Cardiac muscle cell (in vitro differentiated cells and primary cell): ENCODE data around the gene SRMS. TPM values are rescaled to one million over a fixed set of nuclear protein-coding genes. Genes with fewer than 3 reads are reported as not detected.

Experiments
- DNase-seq, 2 donors: peaks; one replicate each; pipeline versions ENCODE4 v3.0.0 to v3.0.0-alpha.2; 2010 to 2017; ENCODE audit warnings: low read depth in 1 of 2, low spot score in 1 of 2
- H3K27ac ChIP-seq: fragments of 200-600 bp; sonication (generic); 2 replicates; pipeline ENCODE4 v1.5.1; 2016
- H3K27me3 ChIP-seq: fragments of 200-600 bp; sonication (generic); 2 replicates; pipeline ENCODE4 v1.6.0; 2016; ENCODE audit warnings: control low read depth
- H3K36me3 ChIP-seq: fragments of 200-600 bp; sonication (generic); 2 replicates; pipeline ENCODE4 v1.5.1; 2016; ENCODE audit warnings: control low read depth
- H3K4me1 ChIP-seq: fragments of 200-600 bp; sonication (generic); 2 replicates; pipeline ENCODE4 v1.8.1; 2017; ENCODE audit warnings: low read depth, mild to moderate bottlenecking, mixed run types
- H3K4me3 ChIP-seq: fragments of 200-600 bp; sonication (generic); 2 replicates; pipeline ENCODE4 v1.5.1; 2016; ENCODE audit warnings: mild to moderate bottlenecking
- H3K9me3 ChIP-seq: fragments of 200-600 bp; sonication (generic); 2 replicates; pipeline ENCODE4 v1.5.1; 2017; ENCODE audit warnings: low read depth, mild to moderate bottlenecking, control low read depth
- CTCF ChIP-seq: IDR thresholded peaks from 2 replicates; pipeline ENCODE4 v1.5.1; 2012; ENCODE audit warnings: low read depth, mild to moderate bottlenecking, low read length
- polyA plus RNA-seq: library from polyadenylated mRNA; unstranded; fragments of >200 nt; fragmentation: Nextera tagmentation; extraction: Ambion mirVana; gene quantifications from 2 replicates; pipeline ENCODE4 v1.2.1, GENCODE V29; 2016
- total RNA-seq: library from RNA; depleted of rRNA; stranded (reverse); fragments of >200 nt; gene quantifications from 2 replicates; pipeline ENCODE4 v1.2.3, GENCODE V29; 2016

SRMS gene
- total and polyA plus RNA-seq, 2 experiments from 2014 or later: not detected

GRCh38 chr20:63497946-63498935 is 49.3 kb downstream of the SRMS start:
- TF ChIP-seq CTCF: no peak
- Histone ChIP-seq H3K27me3 (no peaks in the 10 kb centered on the region), H3K9me3 (no peaks in the 10 kb centered on the region), H3K27ac (peak overlapping the region; percentile 66), H3K4me1 (peaks cover 53% of the 10 kb centered on the region), H3K36me3 (peaks cover 28% of the 10 kb centered on the region), H3K4me3 (peak overlapping the region; percentile 92)
- DNase-seq: peak in 1 of 2 donors; percentile 69

- peak overlapping the region; percentile 15 for H3K27ac ChIP-seq
- no peaks in the 10 kb centered on the region for H3K27me3 ChIP-seq
- H3K4me3 ChIP-seq: peak overlapping the region; percentile 92
- peaks cover 33% of the 10 kb centered on the region for H3K36me3 ChIP-seq
- no peaks in the 10 kb centered on the region for H3K9me3 ChIP-seq
- H3K4me1 ChIP-seq: peaks cover 46% of the 10 kb centered on the region
- TF ChIP-seq CTCF: no peak
- no peak for DNase-seq
These were observed 50.2 kb downstream of the SRMS start for GRCh38 chr20:63497138-63497945.

- H3K27me3 ChIP-seq: no peaks in the 10 kb centered on the region
- H3K27ac ChIP-seq: peak overlapping the region; percentile 15
- DNase-seq: no peak
- peaks cover 42% of the 10 kb centered on the region for H3K4me1 ChIP-seq
- H3K4me3 ChIP-seq: peak overlapping the region; percentile 92
- no peaks in the 10 kb centered on the region for H3K9me3 ChIP-seq
- peaks cover 38% of the 10 kb centered on the region for H3K36me3 ChIP-seq
- TF ChIP-seq CTCF: no peak
These were observed 50.9 kb downstream of the SRMS start for GRCh38 chr20:63496596-63497120.

- peak; percentile 52 to 82 for DNase-seq
- no peaks in the 10 kb centered on the region for H3K9me3 ChIP-seq
- no peaks in the 10 kb centered on the region for H3K27me3 ChIP-seq
- no peak overlapping the region for H3K4me3 ChIP-seq
- TF ChIP-seq CTCF: peak; percentile 95
- H3K4me1 ChIP-seq: peaks cover 35% of the 10 kb centered on the region
- H3K27ac ChIP-seq: no peak overlapping the region
- peaks cover 45% of the 10 kb centered on the region for H3K36me3 ChIP-seq
These were observed 51.6 kb downstream of the SRMS start for GRCh38 chr20:63495741-63496595.
